ENCODE data around the gene SOS1. TPM values are rescaled to one million over a fixed set of nuclear protein-coding genes. Genes with fewer than 3 reads are reported as not detected.

Gene SOS1
- total RNA-seq, 2 donors from 2014 or later = 13.7 to 67.6 TPM

- TF ChIP-seq CTCF (IDR thresholded peaks at IDR 0.05) (no peak), POLR2A (IDR thresholded peaks at IDR 0.05) (no peak)
- Histone ChIP-seq H3K27ac (no peak overlapping the region), H3K4me1 (peaks cover 6% of the 10 kb centered on the region), H3K27me3 (no peaks in the 10 kb centered on the region), H3K4me3 (no peak overlapping the region), H3K9me3 (no peaks in the 10 kb centered on the region), H3K36me3 (replicated peaks in 1 of 2; ENCODE audit: insufficient read depth in 1 of 2, low read depth in 2 of 2) (no peaks in the 10 kb centered on the region)
- ATAC-seq (no peak), DNase-seq (no peak)
- intact Hi-C loops (cut with DNase I) = no loop called here
- 56 to 61% methylated on average over 3 of the region's 3 CpGs for WGBS, 2 donors
Observed at GRCh38 chr2:39093218-39093898, 27.5 kb downstream of the SOS1 start.

DNA sequence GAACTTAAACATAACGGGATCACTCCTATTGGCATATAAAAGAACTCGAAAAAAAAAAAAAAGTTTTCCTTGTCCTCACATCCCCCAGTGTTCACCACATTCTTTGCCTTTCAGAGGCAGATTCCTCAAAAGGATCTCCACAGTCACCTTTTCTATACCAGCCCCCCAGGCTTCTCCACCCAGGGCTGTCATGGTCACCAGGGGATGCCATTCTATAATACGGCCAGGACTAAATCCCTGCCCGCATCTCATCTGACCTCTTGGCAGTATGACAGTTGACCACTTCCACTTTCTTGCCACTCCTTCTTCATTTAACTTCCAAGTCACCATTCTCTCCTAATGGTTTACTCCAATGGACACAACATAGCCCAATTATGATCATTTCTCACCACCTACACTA lies 29.3 kb downstream of the SOS1 start:
- no peak overlapping the region for H3K27ac ChIP-seq
- TF ChIP-seq POLR2A (IDR thresholded peaks at IDR 0.05) (no peak), CTCF (IDR thresholded peaks at IDR 0.05) (no peak)

DNA sequence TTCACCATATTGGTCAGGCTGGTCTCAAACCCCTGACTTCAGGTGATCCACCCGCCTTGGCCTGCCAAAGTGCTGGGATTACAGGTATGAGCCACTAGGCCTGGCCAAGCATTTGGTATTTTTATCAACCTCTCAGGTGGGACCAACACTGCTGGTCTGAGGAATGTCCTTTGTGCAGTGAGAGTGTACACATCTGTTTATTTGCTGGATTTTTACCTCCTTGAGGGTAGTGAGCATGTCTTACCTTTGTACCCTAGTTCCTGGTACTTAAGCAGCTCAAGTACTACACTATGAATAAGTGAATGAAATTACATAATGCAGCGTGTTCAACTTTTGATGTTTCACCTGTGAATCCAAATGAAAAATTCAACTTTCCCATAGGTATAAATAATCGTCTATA lies 29.8 kb downstream of the SOS1 start:
- DNase-seq = no peak
- Histone ChIP-seq H3K9me3 (no peaks in the 10 kb centered on the region), H3K27me3 (no peaks in the 10 kb centered on the region), H3K27ac (no peak overlapping the region), H3K4me1 (peaks cover 11% of the 10 kb centered on the region), H3K4me3 (no peak overlapping the region), H3K36me3 (replicated peaks in 1 of 2; ENCODE audit: insufficient read depth in 1 of 2, low read depth in 2 of 2) (no peaks in the 10 kb centered on the region)
- ATAC-seq = no peak
- 95 to 100% methylated on average over 3 of the region's 3 CpGs for WGBS, 2 donors
- intact Hi-C loops (cut with DNase I) = no loop called here
- TF ChIP-seq CTCF (IDR thresholded peaks at IDR 0.05) (no peak), POLR2A (IDR thresholded peaks at IDR 0.05) (no peak)

More for the DNA sequence above, 29.3 kb downstream of the SOS1 start:
- intact Hi-C loops (cut with DNase I) = no loop called here
- peaks cover 11% of the 10 kb centered on the region for H3K4me1 ChIP-seq
- no peaks in the 10 kb centered on the region for H3K27me3 ChIP-seq
- ATAC-seq (no peak), DNase-seq (no peak)
- no peaks in the 10 kb centered on the region for H3K9me3 ChIP-seq
- H3K36me3 ChIP-seq (replicated peaks in 1 of 2; ENCODE audit: insufficient read depth in 1 of 2, low read depth in 2 of 2) = no peaks in the 10 kb centered on the region
- H3K4me3 ChIP-seq = no peak overlapping the region
- 85 to 94% methylated on average over 4 of the region's 4 CpGs for WGBS, 2 donors

DNA sequence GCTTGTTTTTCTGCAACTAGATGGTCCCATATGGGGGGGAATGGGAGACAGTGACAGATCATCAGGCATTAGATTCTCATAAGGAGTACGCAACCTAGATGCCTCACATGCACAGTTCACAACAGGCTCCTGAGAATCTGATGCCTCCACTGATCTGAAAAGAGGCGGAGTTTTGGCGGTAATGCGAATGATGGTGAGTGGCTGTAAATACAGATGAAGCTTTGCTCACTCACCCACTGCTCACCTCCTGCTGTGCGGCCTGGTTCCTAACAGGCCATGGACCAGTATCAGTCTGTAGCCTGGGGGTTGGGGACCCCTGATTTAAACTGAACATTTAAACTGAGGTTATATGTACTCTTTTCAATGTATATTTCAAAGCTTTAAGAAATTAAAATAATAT lies 40.7 kb downstream of the SOS1 start:
- H3K27me3 ChIP-seq = no peaks in the 10 kb centered on the region
- 97 to 100% methylated on average over 5 of the region's 5 CpGs for WGBS, 2 donors
- H3K27ac ChIP-seq = no peak overlapping the region
- H3K36me3 ChIP-seq (replicated peaks in 1 of 2; ENCODE audit: insufficient read depth in 1 of 2, low read depth in 2 of 2) = no peaks in the 10 kb centered on the region
- DNase-seq (no peak), ATAC-seq (no peak)
- H3K4me3 ChIP-seq = no peak overlapping the region
- intact Hi-C loops (cut with DNase I) = no loop called here
- TF ChIP-seq POLR2A (IDR thresholded peaks at IDR 0.05) (no peak), CTCF (IDR thresholded peaks at IDR 0.05) (no peak)
- H3K9me3 ChIP-seq = no peaks in the 10 kb centered on the region
- H3K4me1 ChIP-seq = no peaks in the 10 kb centered on the region

- H3K4me3 ChIP-seq = no peak overlapping the region
- no peaks in the 10 kb centered on the region for H3K4me1 ChIP-seq
- WGBS, 2 donors = 88 to 97% methylated on average over 1 of the region's 1 CpG
- no peak overlapping the region for H3K27ac ChIP-seq
- H3K9me3 ChIP-seq = no peaks in the 10 kb centered on the region
- ATAC-seq (no peak), DNase-seq (no peak)
- H3K27me3 ChIP-seq = no peaks in the 10 kb centered on the region
- intact Hi-C loops (cut with DNase I) = no loop called here
- TF ChIP-seq CTCF (IDR thresholded peaks at IDR 0.05) = no peak
- TF ChIP-seq POLR2A (IDR thresholded peaks at IDR 0.05) = no peak
- no peaks in the 10 kb centered on the region for H3K36me3 ChIP-seq (replicated peaks in 1 of 2; ENCODE audit: insufficient read depth in 1 of 2, low read depth in 2 of 2)
Observed at GRCh38 chr2:39069890-39070465, 50.9 kb downstream of the SOS1 start.
